SK-N-SH (cell line): ENCODE data around the gene SIX5.

Experiments
- CTCF ChIP-seq: fragments of 200-600 bp; sonication (generic); IDR thresholded peaks from 2 replicates; pipeline ENCODE4 v1.6.1; 2017; ENCODE audit warnings: antibody characterized with exemption, mild to moderate bottlenecking, moderate library complexity
- FOSL2 ChIP-seq: IDR thresholded peaks from 2 replicates; pipeline ENCODE4 v1.4.0; 2012; ENCODE audit warnings: low read depth, mild to moderate bottlenecking, moderate library complexity, borderline replicate concordance
- JUND ChIP-seq: IDR thresholded peaks from 2 replicates; pipeline ENCODE4 v1.4.0; 2012
- MEF2A ChIP-seq: IDR thresholded peaks from 2 replicates; pipeline ENCODE4 v1.4.0; 2012; ENCODE audit warnings: low read depth, borderline replicate concordance
- PBX3 ChIP-seq: IDR thresholded peaks from 2 replicates; pipeline ENCODE4; 2012
- RAD21 ChIP-seq: IDR thresholded peaks from 2 replicates; pipeline ENCODE4 v1.6.1; 2012; ENCODE audit warnings: mild to moderate bottlenecking, low read length
- REST ChIP-seq: IDR thresholded peaks from 2 replicates; pipeline ENCODE4 v1.6.1; 2012; ENCODE audit warnings: mild to moderate bottlenecking, low read depth, low read length, moderate library complexity
- RXRA ChIP-seq: IDR thresholded peaks from 2 replicates; pipeline ENCODE4 v1.4.0; 2012; ENCODE audit warnings: low read depth, mild to moderate bottlenecking, borderline replicate concordance
- TAF1 ChIP-seq: IDR thresholded peaks from 2 replicates; pipeline ENCODE4 v1.6.1; 2012; ENCODE audit warnings: low read depth, mild to moderate bottlenecking, low read length, moderate library complexity, borderline replicate concordance
- TEAD4 ChIP-seq: IDR thresholded peaks from 2 replicates; pipeline ENCODE4 v1.4.0; 2012; ENCODE audit warnings: mild to moderate bottlenecking, borderline replicate concordance; ENCODE audit not compliant: insufficient read depth
- YY1 ChIP-seq: IDR thresholded peaks from 2 replicates; pipeline ENCODE4 v1.4.0; 2012; ENCODE audit warnings: low read depth, mild to moderate bottlenecking

- TF ChIP-seq TAF1 (no peak), MEF2A (no peak), CTCF (no peak), TEAD4 (no peak), JUND (no peak), YY1 (no peak), PBX3 (no peak), RXRA (no peak), REST (no peak), RAD21 (no peak), FOSL2 (no peak)
These were observed 3.9 kb downstream of the SIX5 start for GRCh38 chr19:45764945-45765701.
